Effector memory CD8-positive, alpha-beta T cell (primary cell): ENCODE data around the gene PIEZO1.

Source experiments
- ATAC-seq: fragments of 150-1000 bp; cut with Tn5 transposase; replicated peaks from 2 replicates; pipeline ENCODE4 v1.10.0; 2021; ENCODE audit warnings: mild to moderate bottlenecking, moderate library complexity
- DNase-seq, 3 experiments: peaks; one replicate each; pipeline ENCODE4 v3.0.0; 2021
- H3K27ac Mint-ChIP-seq, 2 donors: one replicate each; pipeline ENCODE4 v1.8.0; 2022; ENCODE audit warnings: mild to moderate bottlenecking in 2 of 2, mixed read lengths in 2 of 2, moderate library complexity in 2 of 2
- H3K27me3 Mint-ChIP-seq, 2 donors: one replicate each; pipeline ENCODE4 v1.8.0; 2022; ENCODE audit warnings: mixed read lengths in 2 of 2
- H3K36me3 Mint-ChIP-seq: one replicate; pipeline ENCODE4 v1.8.0; 2022; ENCODE audit warnings: mild to moderate bottlenecking, moderate library complexity, mixed read lengths; ENCODE audit not compliant: insufficient read depth
- H3K4me1 Mint-ChIP-seq, 2 donors: one replicate each; pipeline ENCODE4 v1.8.0; 2022; ENCODE audit warnings: low read depth in 2 of 2, mixed read lengths in 2 of 2
- H3K4me3 Mint-ChIP-seq, 2 donors: one replicate each; pipeline ENCODE4 v1.8.0; 2022; ENCODE audit warnings: mild to moderate bottlenecking in 2 of 2, mixed read lengths in 2 of 2, moderate library complexity in 2 of 2
- H3K9me3 Mint-ChIP-seq, 2 donors: one replicate each; pipeline ENCODE4 v1.8.0; 2022; ENCODE audit warnings: mixed read lengths in 2 of 2

PIEZO1 gene

DNA sequence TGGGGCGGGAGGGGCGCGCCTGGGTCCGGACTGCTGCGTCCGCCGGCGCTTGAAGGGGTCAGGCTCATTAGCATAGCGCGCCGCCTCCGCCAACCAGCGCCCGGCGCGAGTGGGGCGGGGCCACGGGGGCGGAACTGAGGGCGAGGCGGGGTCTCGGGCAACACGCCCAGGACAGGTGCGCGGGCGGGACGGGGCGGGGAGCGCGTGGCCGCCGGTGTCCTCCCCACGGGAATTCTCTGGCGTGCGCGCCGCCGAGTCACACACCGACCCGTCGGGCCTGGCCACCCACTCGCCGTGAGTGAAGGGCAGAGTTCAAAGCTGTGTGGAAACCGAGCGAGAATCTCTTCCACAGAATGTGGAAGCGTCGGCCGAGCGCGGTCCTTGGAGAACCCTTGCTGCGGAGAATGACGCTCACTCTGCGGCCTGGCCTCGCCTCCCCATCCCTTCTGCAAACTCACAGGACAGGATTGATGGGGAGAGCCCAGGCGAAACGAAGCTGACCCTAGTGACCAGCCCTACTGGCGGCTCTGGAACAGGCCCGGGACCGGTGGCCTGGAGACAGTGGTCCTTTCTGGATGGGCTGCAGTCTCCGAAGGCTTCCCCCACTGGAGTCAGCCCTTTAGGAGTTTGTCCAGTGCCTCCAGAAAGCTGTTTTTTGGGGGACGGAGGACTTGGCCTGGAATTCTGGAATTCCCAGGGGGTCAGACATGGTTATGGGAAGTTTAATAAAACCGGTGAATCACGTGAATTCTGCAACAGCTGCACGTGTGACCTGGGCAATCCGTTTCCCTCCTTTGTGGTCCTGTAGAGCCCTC, 98.4 kb downstream of the PIEZO1 start, which contains the start of gene SNAI3:
SNAI3 (minus strand) TSS at position 69 of the 815 bp plus-strand sequence. CDS start 101 bp downstream, outside the sequence.
- DNase-seq, result peak; percentile 73 to 78 (median 77)
- peak within 1 kb of the TSS; percentile 44 to 73 for H3K27ac Mint-ChIP-seq

DNA sequence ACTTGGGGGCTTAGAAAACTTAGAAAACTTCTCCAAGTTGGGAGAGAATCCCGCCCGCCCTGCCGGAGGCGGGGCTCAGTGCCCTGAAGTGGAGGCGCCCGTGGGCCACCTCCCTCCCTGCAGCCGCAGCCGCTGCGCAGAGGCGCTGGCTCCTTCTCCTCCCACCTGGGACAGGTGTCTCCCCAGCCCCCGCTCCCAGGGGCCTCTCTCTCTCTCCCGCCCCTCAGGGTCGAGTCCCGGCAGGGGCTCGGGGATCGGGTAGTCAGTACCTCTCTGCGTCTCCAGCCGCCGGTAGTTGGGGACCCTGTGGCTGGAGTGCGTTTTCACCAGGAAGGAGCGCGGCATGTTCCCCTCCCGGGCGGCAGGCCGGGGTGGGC, 99.0 kb downstream of the PIEZO1 start:
- Mint-ChIP-seq H3K27ac (peak overlapping the region in 1 of 2 donors; percentile 73), H3K36me3 (peaks cover 36% of the 10 kb centered on the region), H3K27me3 (no peaks in the 10 kb centered on the region), H3K4me3 (peak overlapping the region; percentile 79 to 82), H3K9me3 (no peaks in the 10 kb centered on the region), H3K4me1 (peaks cover 18 to 32% of the 10 kb centered on the region in 2 donors)
- DNase-seq, result peak; percentile 31 to 43 (median 42)
- ATAC-seq, result peak; percentile 59

More for the DNA sequence above, 98.4 kb downstream of the PIEZO1 start, which contains the start of gene SNAI3:
- H3K36me3 Mint-ChIP-seq, result peaks cover 31% of the 10 kb centered on the region
- peak; percentile 75 for ATAC-seq
- H3K4me1 Mint-ChIP-seq, result peaks cover 17 to 29% of the 10 kb centered on the region in 2 donors
- H3K4me3 Mint-ChIP-seq, result peak within 1 kb of the TSS; percentile 79 to 82
- H3K9me3 Mint-ChIP-seq, result no peaks in the 10 kb centered on the region
- H3K27me3 Mint-ChIP-seq, result no peaks in the 10 kb centered on the region

DNA sequence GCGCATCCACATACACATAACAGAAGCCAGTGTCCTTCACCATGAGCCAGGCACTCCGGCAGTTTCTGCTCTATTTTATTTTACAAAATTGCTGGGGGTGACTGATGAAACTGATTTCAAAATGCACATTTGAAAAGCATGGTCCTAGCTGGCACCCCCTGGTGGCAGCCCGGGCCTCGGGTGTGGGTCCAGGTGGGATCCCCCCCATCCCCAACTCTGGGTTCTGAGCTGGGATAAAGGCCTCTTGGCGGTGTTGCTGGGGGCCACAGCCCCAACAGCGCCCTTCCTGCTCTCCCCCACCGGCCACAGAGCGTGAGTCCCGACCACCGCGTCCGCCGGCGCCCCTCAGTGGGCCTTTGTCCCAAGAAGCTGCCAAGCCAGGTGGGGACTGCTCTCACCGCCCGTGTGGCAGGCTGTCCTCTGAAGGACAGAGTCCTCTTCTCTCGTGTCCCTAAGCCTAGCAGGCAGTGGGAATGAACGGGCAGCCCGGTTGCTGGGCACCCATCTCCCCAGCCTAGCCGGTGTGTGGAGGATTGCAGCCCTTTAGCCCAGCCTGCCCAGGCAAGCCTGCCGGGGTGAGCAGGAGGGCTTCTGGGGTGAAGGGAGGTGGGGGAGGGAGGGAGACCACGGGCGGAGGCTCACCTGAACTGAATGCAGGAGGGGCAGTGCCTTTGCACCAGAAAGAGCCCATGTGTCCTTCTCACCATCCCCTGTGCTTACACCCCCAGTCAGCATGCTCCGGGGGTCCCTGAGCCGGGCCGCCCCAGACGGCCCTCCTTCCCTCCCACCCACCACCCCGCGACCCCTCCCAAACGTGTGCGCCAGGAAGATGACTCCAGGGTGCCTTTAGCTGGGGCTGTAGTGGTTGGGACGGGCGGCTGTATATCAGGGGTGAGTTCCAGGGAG, 99.6 kb downstream of the PIEZO1 start:
- peak; percentile 52 to 60 (median 58) for DNase-seq
- ATAC-seq, result peak; percentile 31
- peak overlapping the region; percentile 44 to 73 for H3K27ac Mint-ChIP-seq
- peaks cover 42% of the 10 kb centered on the region for H3K36me3 Mint-ChIP-seq
- H3K4me1 Mint-ChIP-seq, result peaks cover 11 to 29% of the 10 kb centered on the region in 2 donors
- H3K4me3 Mint-ChIP-seq, result peak overlapping the region; percentile 79 to 82
- no peaks in the 10 kb centered on the region for H3K9me3 Mint-ChIP-seq
- H3K27me3 Mint-ChIP-seq, result no peaks in the 10 kb centered on the region

GRCh38 chr16:88684569-88685155, 100.4 kb downstream of the PIEZO1 start:
- DNase-seq (no peak), ATAC-seq (no peak)
- no peaks in the 10 kb centered on the region for H3K27me3 Mint-ChIP-seq
- H3K36me3 Mint-ChIP-seq, result peaks cover 47% of the 10 kb centered on the region
- H3K4me1 Mint-ChIP-seq, result peaks cover 11 to 27% of the 10 kb centered on the region in 2 donors
- peak overlapping the region in 1 of 2 donors; percentile 59 for H3K27ac Mint-ChIP-seq
- no peaks in the 10 kb centered on the region for H3K9me3 Mint-ChIP-seq
- H3K4me3 Mint-ChIP-seq, result peak overlapping the region; percentile 79 to 82

GRCh38 chr16:88681709-88682451, 103.1 kb downstream of the PIEZO1 start:
- Mint-ChIP-seq H3K27me3 (no peaks in the 10 kb centered on the region), H3K4me3 (peak overlapping the region; percentile 51 to 80), H3K36me3 (peaks cover 37% of the 10 kb centered on the region), H3K4me1 (peaks cover 11 to 27% of the 10 kb centered on the region in 2 donors), H3K27ac (peak overlapping the region; percentile 76 to 94), H3K9me3 (no peaks in the 10 kb centered on the region)
- DNase-seq (peak in 2 of 3 experiments; percentile 33 to 37), ATAC-seq (peak; percentile 46)

DNA sequence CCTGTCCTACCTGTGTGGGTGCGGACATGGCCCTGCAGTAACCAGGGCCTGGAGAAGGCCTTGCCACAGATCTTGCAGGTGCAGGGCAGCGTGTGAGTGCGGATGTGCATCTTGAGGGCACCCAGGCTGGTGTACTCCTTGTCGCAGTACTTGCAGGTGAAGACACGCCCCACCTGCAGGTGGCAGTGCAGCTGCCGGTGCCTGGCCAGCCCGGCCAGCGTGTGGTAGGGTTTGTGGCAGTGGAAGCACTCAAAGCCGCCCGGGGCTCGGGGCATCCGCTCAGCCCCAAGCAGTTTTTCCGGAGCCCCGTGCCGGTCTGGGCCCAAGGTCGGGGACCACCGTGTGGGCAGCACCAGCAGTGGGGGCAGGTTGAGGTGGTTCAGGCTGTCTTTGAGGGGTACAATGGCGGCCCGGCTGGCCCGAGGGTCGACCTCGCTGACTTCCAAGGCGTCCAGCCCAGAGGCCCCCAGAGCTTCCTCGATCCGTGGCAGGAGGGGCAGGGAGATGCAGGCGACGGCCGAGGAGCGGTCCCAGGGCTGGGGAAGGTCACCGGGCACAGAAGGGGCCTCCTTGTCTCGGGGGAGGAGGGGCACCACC, 103.8 kb downstream of the PIEZO1 start:
- peaks cover 36% of the 10 kb centered on the region for H3K36me3 Mint-ChIP-seq
- H3K9me3 Mint-ChIP-seq, result no peaks in the 10 kb centered on the region
- peaks cover 11 to 27% of the 10 kb centered on the region in 2 donors for H3K4me1 Mint-ChIP-seq
- H3K27me3 Mint-ChIP-seq, result no peaks in the 10 kb centered on the region
- peak in 1 of 3 experiments; percentile 29 for DNase-seq
- H3K27ac Mint-ChIP-seq, result peak overlapping the region; percentile 76 to 94
- H3K4me3 Mint-ChIP-seq, result peak overlapping the region; percentile 51 to 80
- ATAC-seq, result peak; percentile 27

DNA sequence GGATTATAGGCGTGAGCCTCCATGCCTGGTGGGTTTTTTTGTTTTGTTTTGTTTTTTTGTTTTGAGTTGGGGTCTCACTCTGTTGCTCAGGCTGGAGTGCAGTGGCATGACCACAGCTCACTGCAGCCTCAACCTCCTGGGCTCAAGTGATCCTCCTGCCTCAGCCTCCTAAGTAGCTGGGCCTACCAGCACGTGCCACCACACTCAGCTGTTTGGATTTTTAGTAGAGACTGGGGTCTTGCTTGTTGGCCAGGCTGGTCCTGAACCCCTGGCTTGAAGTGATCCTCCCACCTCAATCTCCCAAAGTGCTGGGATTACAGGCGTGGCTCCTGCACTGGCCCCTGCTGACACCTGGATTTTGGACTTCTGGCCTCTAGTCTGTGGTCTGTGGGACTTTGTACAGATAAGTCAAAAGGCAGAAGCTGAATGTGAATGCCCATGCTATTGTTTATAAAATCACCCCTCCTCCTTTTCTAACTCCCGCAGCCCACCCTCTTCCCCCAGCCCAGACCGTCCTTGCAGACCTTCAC, 104.4 kb downstream of the PIEZO1 start:
- H3K27me3 Mint-ChIP-seq, result no peaks in the 10 kb centered on the region
- peaks cover 34% of the 10 kb centered on the region for H3K36me3 Mint-ChIP-seq
- no peaks in the 10 kb centered on the region for H3K9me3 Mint-ChIP-seq
- DNase-seq, result no peak
- peak overlapping the region; percentile 76 to 94 for H3K27ac Mint-ChIP-seq
- peaks cover 11 to 27% of the 10 kb centered on the region in 2 donors for H3K4me1 Mint-ChIP-seq
- no peak for ATAC-seq
- peak overlapping the region; percentile 51 to 80 for H3K4me3 Mint-ChIP-seq

GRCh38 chr16:88678224-88678979, 106.6 kb downstream of the PIEZO1 start:
- H3K36me3 Mint-ChIP-seq, result peaks cover 34% of the 10 kb centered on the region
- H3K4me1 Mint-ChIP-seq, result peaks cover 11 to 23% of the 10 kb centered on the region in 2 donors
- DNase-seq (no peak), ATAC-seq (no peak)
- H3K27ac Mint-ChIP-seq, result no peak overlapping the region
- H3K27me3 Mint-ChIP-seq, result no peaks in the 10 kb centered on the region
- no peaks in the 10 kb centered on the region for H3K9me3 Mint-ChIP-seq
- H3K4me3 Mint-ChIP-seq, result no peak overlapping the region

GRCh38 chr16:88677721-88678120, 107.3 kb downstream of the PIEZO1 start:
- no peak overlapping the region for H3K4me3 Mint-ChIP-seq
- no peaks in the 10 kb centered on the region for H3K9me3 Mint-ChIP-seq
- no peaks in the 10 kb centered on the region for H3K27me3 Mint-ChIP-seq
- ATAC-seq (no peak), DNase-seq (no peak)
- H3K27ac Mint-ChIP-seq, result peak overlapping the region in 1 of 2 donors; percentile 62
- peaks cover 11 to 22% of the 10 kb centered on the region in 2 donors for H3K4me1 Mint-ChIP-seq
- peaks cover 30% of the 10 kb centered on the region for H3K36me3 Mint-ChIP-seq

GRCh38 chr16:88676502-88677242, 108.3 kb downstream of the PIEZO1 start:
- Mint-ChIP-seq H3K4me1 (peaks cover 2 to 13% of the 10 kb centered on the region in 2 donors), H3K27me3 (no peaks in the 10 kb centered on the region), H3K4me3 (no peak overlapping the region), H3K27ac (peak overlapping the region in 1 of 2 donors; percentile 62), H3K9me3 (no peaks in the 10 kb centered on the region), H3K36me3 (peaks cover 26% of the 10 kb centered on the region)
- DNase-seq (no peak), ATAC-seq (no peak)
